H1 (cell line): ENCODE results near the gene USP36. TPM values are rescaled to one million over a fixed set of nuclear protein-coding genes. Genes with fewer than 3 reads are reported as not detected.

Source experiments
- CTCF ChIA-PET: fragments of 300-600 bp; sonication (Branson Sonifier 250); formaldehyde crosslinking; loops from one replicate; lab custom pipeline; 2021; ENCODE audit not compliant: partially characterized antibody; lab: Charles Lee
- POLR2A ChIA-PET: fragments of 300-600 bp; sonication (Branson Sonifier 250); formaldehyde crosslinking; loops from one replicate; lab custom pipeline; 2021; ENCODE audit warnings: inconsistent platforms; ENCODE audit not compliant: partially characterized antibody; lab: Charles Lee
- DNase-seq, 2 experiments: peaks; one replicate each; pipeline versions ENCODE4 v3.0.0 to v3.0.0-alpha.2; 2010 to 2022; ENCODE audit warnings: low spot score in 2 of 2, low read depth in 1 of 2, mixed read lengths in 1 of 2
- FAIRE-seq: peaks from 2 replicates; lab custom pipeline; 2011; peaks lifted over from hg19 to GRCh38; lab: Jason Lieb, UNC
- H2AFZ ChIP-seq: 2 replicates; pipeline ENCODE4 v1.8.1; 2012; ENCODE audit warnings: low read length, inconsistent platforms
- H2AK5ac ChIP-seq: 2 replicates; pipeline ENCODE4 v1.6.1; 2013; ENCODE audit warnings: low read depth, low read length
- H2BK120ac ChIP-seq: replicated peaks from 2 replicates; pipeline ENCODE3; 2013; ENCODE audit warnings: low read depth, low read length, inconsistent platforms
- H2BK12ac ChIP-seq: 2 replicates; pipeline ENCODE4 v1.6.1; 2013; ENCODE audit warnings: low read depth, low read length
- H2BK15ac ChIP-seq: 2 replicates; pipeline ENCODE4 v1.6.1; 2013; ENCODE audit warnings: low read length
- H2BK20ac ChIP-seq: 2 replicates; pipeline ENCODE4 v1.6.1; 2013; ENCODE audit warnings: low read length
- H2BK5ac ChIP-seq: 2 replicates; pipeline ENCODE4 v1.6.1; 2013; ENCODE audit warnings: low read depth, low read length
- H3K14ac ChIP-seq: 2 replicates; pipeline ENCODE4 v1.6.1; 2013; ENCODE audit warnings: inconsistent platforms; ENCODE audit not compliant: insufficient read length
- H3K18ac ChIP-seq: 2 replicates; pipeline ENCODE4 v1.6.1; 2013; ENCODE audit warnings: low read length; ENCODE audit errors: extremely low read depth
- H3K23ac ChIP-seq: 2 replicates; pipeline ENCODE4 v1.6.1; 2013; ENCODE audit warnings: inconsistent platforms; ENCODE audit not compliant: insufficient read length
- H3K23me2 ChIP-seq: 2 replicates; pipeline ENCODE4 v1.6.1; 2013; ENCODE audit warnings: low read depth, low read length
- H3K27ac ChIP-seq: 2 replicates; pipeline ENCODE4 v1.6.1; 2011; ENCODE audit warnings: low read depth, low read length, inconsistent platforms
- H3K27me3 ChIP-seq, 4 experiments: replicated peaks in 1 of 4; 1 replicate in 1 of 4; 2 replicates in 3 of 4; pipeline versions ENCODE4 v1.6.1 to v1.8.1; 2011 to 2013; ENCODE audit warnings: low read length in 3 of 4, mild to moderate bottlenecking in 3 of 4, inconsistent platforms in 2 of 4, mixed read lengths in 2 of 4, moderate library complexity in 1 of 4; ENCODE audit not compliant: control insufficient read depth in 3 of 4, insufficient read depth in 3 of 4; ENCODE audit errors: extremely low read depth in 1 of 4
- H3K36me3 ChIP-seq, 4 experiments: 2 replicates each; pipeline versions ENCODE4 v1.6.1 to v1.8.1; 2011 to 2013; ENCODE audit warnings: mild to moderate bottlenecking in 4 of 4, low read length in 3 of 4, moderate library complexity in 2 of 4, control low read depth in 1 of 4, inconsistent platforms in 1 of 4; ENCODE audit not compliant: insufficient read depth in 4 of 4, control insufficient read depth in 2 of 4
- H3K4ac ChIP-seq: replicated peaks from 2 replicates; pipeline ENCODE3; 2013; ENCODE audit warnings: low read length, low read depth, mixed read lengths, inconsistent platforms; ENCODE audit not compliant: insufficient read length
- H3K4me1 ChIP-seq, 4 experiments: replicated peaks in 1 of 4; 1 replicate in 1 of 4; 2 replicates in 3 of 4; pipeline versions ENCODE4 v1.6.1 to v1.8.1; 2011 to 2013; ENCODE audit warnings: low read length in 3 of 4, inconsistent platforms in 2 of 4, mixed read lengths in 1 of 4; ENCODE audit not compliant: insufficient read depth in 4 of 4, control insufficient read depth in 3 of 4
- H3K4me2 ChIP-seq, 2 experiments: 2 replicates each; pipeline versions ENCODE4 v1.6.1 to v1.8.1; 2011 to 2013; ENCODE audit warnings: low read depth in 2 of 2, low read length in 2 of 2, control low read depth in 1 of 2, inconsistent platforms in 1 of 2, mild to moderate bottlenecking in 1 of 2; ENCODE audit not compliant: insufficient read depth in 1 of 2
- H3K4me3 ChIP-seq, 4 experiments: fragments of 200-600, 300-600 bp in 1 of 4; sonication (generic), shearing (Covaris generic), sonication (Bioruptor Twin) in 1 of 4; 2 replicates each; pipeline versions ENCODE4 v1.5.1 to v1.8.1; 2011 to 2016; ENCODE audit warnings: low read length in 4 of 4, low read depth in 3 of 4, control low read depth in 2 of 4, inconsistent platforms in 2 of 4, mild to moderate bottlenecking in 2 of 4, mixed read lengths in 1 of 4, moderate library complexity in 1 of 4; ENCODE audit not compliant: insufficient read depth in 2 of 4; ENCODE audit errors: extremely low read depth in 1 of 4
- H3K56ac ChIP-seq: replicated peaks from 2 replicates; pipeline ENCODE3; 2013; ENCODE audit warnings: low read depth, mild to moderate bottlenecking, mixed read lengths, low read length, inconsistent platforms; ENCODE audit not compliant: insufficient read length
- H3K79me1 ChIP-seq: 2 replicates; pipeline ENCODE4 v1.6.1; 2013; ENCODE audit warnings: low read depth, low read length, control low read depth
- H3K79me2 ChIP-seq, 2 experiments: 2 replicates each; pipeline versions ENCODE4 v1.6.1 to v1.8.1; 2012 to 2013; ENCODE audit warnings: low read length in 2 of 2, mild to moderate bottlenecking in 2 of 2, inconsistent platforms in 1 of 2; ENCODE audit not compliant: insufficient read depth in 2 of 2, control insufficient read depth in 1 of 2
- H3K9ac ChIP-seq, 4 experiments: replicated peaks in 1 of 4; 1 replicate in 1 of 4; 2 replicates in 3 of 4; pipeline versions ENCODE4 v1.6.1 to v1.8.1; 2011 to 2013; ENCODE audit warnings: low read depth in 3 of 4, low read length in 3 of 4, control low read depth in 2 of 4, mild to moderate bottlenecking in 2 of 4, moderate library complexity in 2 of 4, inconsistent platforms in 1 of 4; ENCODE audit errors: extremely low read depth in 1 of 4
- H3K9me3 ChIP-seq, 2 experiments: 2 replicates each; pipeline versions ENCODE4 v1.6.1 to v1.8.1; 2012 to 2013; ENCODE audit warnings: mild to moderate bottlenecking in 2 of 2, moderate library complexity in 2 of 2, control low read depth in 1 of 2, inconsistent platforms in 1 of 2, low read depth in 1 of 2, low read length in 1 of 2, mixed read lengths in 1 of 2; ENCODE audit not compliant: insufficient read depth in 2 of 2
- H4K20me1 ChIP-seq, 2 experiments: replicated peaks in 1 of 2; 2 replicates each; pipeline versions ENCODE3 to v1.8.1; 2011 to 2013; ENCODE audit warnings: inconsistent platforms in 2 of 2, low read length in 2 of 2, mild to moderate bottlenecking in 1 of 2; ENCODE audit not compliant: insufficient read depth in 2 of 2, control insufficient read depth in 1 of 2
- H4K5ac ChIP-seq: 2 replicates; pipeline ENCODE4 v1.6.1; 2013; ENCODE audit warnings: low read length, low read depth, mixed read lengths, inconsistent platforms; ENCODE audit not compliant: insufficient read length
- H4K8ac ChIP-seq: 2 replicates; pipeline ENCODE4 v1.8.0; 2013; ENCODE audit warnings: mild to moderate bottlenecking, moderate library complexity, low read length, inconsistent platforms; ENCODE audit not compliant: insufficient read depth; ENCODE audit errors: extremely low read depth
- H4K91ac ChIP-seq: replicated peaks from 2 replicates; pipeline ENCODE3; 2013; ENCODE audit warnings: low read length, mixed read lengths, inconsistent platforms; ENCODE audit not compliant: insufficient read length
- JUN ChIP-seq: IDR thresholded peaks from 2 replicates; pipeline ENCODE4 v1.6.1; 2011; ENCODE audit warnings: low read depth, mild to moderate bottlenecking, improper control_type of control experiment, low read length
- POU5F1 ChIP-seq: IDR thresholded peaks from 2 replicates; pipeline ENCODE4 v1.6.1; 2011; ENCODE audit warnings: low read depth, mild to moderate bottlenecking, low read length, moderate library complexity
- SIRT6 ChIP-seq: IDR thresholded peaks from one replicate; pipeline ENCODE4 v1.7.1; 2012; ENCODE audit warnings: low read length, inconsistent platforms
- WGBS, 2 experiments: shearing (Covaris generic) in 1 of 2; methylation state at CpG; one replicate each; pipeline versions ENCODE4 v1.1.6 to v1.1.7; 2013 to 2015; ENCODE audit warnings: low lambda C conversion rate in 2 of 2, mixed read lengths in 2 of 2, inconsistent platforms in 1 of 2, low coverage in 1 of 2, missing lambda C conversion rate in 1 of 2; ENCODE audit not compliant: insufficient replicate concordance in 2 of 2, insufficient coverage in 1 of 2, insufficient read length in 1 of 2; ENCODE audit errors: extremely low coverage in 1 of 2, missing lambda C conversion rate in 1 of 2; 5-methylcytosine and 5-hydroxymethylcytosine counted together
- polyA plus RNA-seq, 7 experiments: library from polyadenylated mRNA; depleted of rRNA in 3 of 7; stranded (reverse) in 5 of 7; unstranded in 2 of 7; fragments of >200 nt in 5 of 7; fragments of 200-250 nt in 2 of 7; gene quantifications; 1 replicate in 5 of 7; 2 replicates in 1 of 7; 4 replicates in 1 of 7; pipeline versions ENCODE4 v1.2.1 to v1.2.3, GENCODE V29; 2011 to 2013; ENCODE audit warnings: missing spikeins in 2 of 7, mixed read lengths in 2 of 7
- total RNA-seq: library from RNA; stranded (reverse); fragmentation: NEBNext Ultra II Directional; extraction: Animal tissue kit (Norgen Biotek cat#: 25700); gene quantifications from 2 replicates; pipeline ENCODE4 v1.2.1, GENCODE V29; 2021

The USP36 gene
- total and polyA plus RNA-seq, 2 of the 8 experiments (the other 6 are each of a cell fraction or from before 2014, with no cell fraction given), result 40.7 to 67.7 TPM

DNA sequence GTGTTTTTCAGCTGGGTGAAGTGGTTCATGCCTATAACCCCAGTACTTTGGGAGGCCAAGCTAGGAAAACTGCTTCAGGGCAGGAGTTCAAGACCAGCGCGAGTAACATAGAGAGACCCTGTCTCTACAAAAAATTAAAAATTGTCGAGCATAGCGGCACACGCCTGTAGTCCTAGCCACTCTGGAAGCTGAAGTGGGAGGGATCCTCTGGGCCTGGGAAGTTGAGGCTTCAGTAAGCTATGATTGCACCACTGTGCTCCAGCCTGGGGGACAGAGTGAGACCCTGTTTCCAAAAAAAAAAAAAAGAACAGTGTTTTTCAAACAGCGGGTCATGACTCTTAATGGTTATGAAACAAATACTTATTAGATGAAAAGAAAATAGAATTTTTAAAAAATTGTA, 56.3 kb downstream of the USP36 start:
- Histone ChIP-seq H4K8ac (no peak overlapping the region), H3K79me2 (no peaks in the 10 kb centered on the region), H3K27ac (no peak overlapping the region), H2BK120ac (no peak overlapping the region), H3K9ac (no peak overlapping the region), H2BK5ac (no peak overlapping the region)
- 90% methylated on average over 6 of the region's 6 CpGs; no CpG with 5 or more reads in 1 of the 2 experiments for WGBS, 2 experiments
- no peak for TF ChIP-seq JUN
- TF ChIP-seq SIRT6, result no peak
- TF ChIP-seq POU5F1, result no peak
- TF ChIP-seq, all 59 proteins: peak for 0
- DNase-seq (no peak), FAIRE-seq (no peak)
- no peaks in the 10 kb centered on the region for H3K79me1 ChIP-seq
- CTCF ChIA-PET, result interaction anchor here (1.0 to 2.8 kb wide), 5 partner anchors 15 to 287 kb away, joined by 3 to 11 read pairs (median 3); no protein-coding TSS in a partner anchor
- no peak overlapping the region for H3K4me3 ChIP-seq
- H2AK5ac ChIP-seq, result no peak overlapping the region
- no peak overlapping the region for H2AFZ ChIP-seq
- H3K18ac ChIP-seq, result no peak overlapping the region
- H2BK15ac ChIP-seq, result no peak overlapping the region
- no peaks in the 10 kb centered on the region for H3K9me3 ChIP-seq
- H3K23ac ChIP-seq, result no peak overlapping the region
- no peak overlapping the region for H2BK20ac ChIP-seq
- H3K27me3 ChIP-seq, result no peaks in the 10 kb centered on the region; a peak in 1 of 7 replicates
- H3K4ac ChIP-seq, result no peak overlapping the region
- H4K20me1 ChIP-seq, result peaks cover 0 to 5% of the 10 kb centered on the region in 2 experiments
- H3K4me2 ChIP-seq, result no peak overlapping the region
- H3K14ac ChIP-seq, result no peak overlapping the region
- no peak overlapping the region for H4K91ac ChIP-seq
- POLR2A ChIA-PET, result interaction anchor here (0.6 to 1.7 kb wide), 4 partner anchors 10 to 109 kb away, joined by 3 to 11 read pairs (median 4); no protein-coding TSS in a partner anchor
- H3K4me1 ChIP-seq, result no peaks in the 10 kb centered on the region; a peak in 2 of 7 replicates
- H3K36me3 ChIP-seq, result no peaks in the 10 kb centered on the region
- H4K5ac ChIP-seq, result no peak overlapping the region
- no peak overlapping the region for H2BK12ac ChIP-seq
- peaks cover 7% of the 10 kb centered on the region for H3K23me2 ChIP-seq
- H3K56ac ChIP-seq, result no peak overlapping the region
